GM19372 (cell line): Measurements from ENCODE around the gene ST3GAL6.

ENCODE experiments used
- ATAC-seq: cut with Tn5 transposase; IDR thresholded peaks from one replicate; pipeline ENCODE4 v1.9.1; 2021; ENCODE audit warnings: mild to moderate bottlenecking, low read depth, moderate library complexity; ENCODE audit not compliant: unreplicated experiment

Gene ST3GAL6

DNA sequence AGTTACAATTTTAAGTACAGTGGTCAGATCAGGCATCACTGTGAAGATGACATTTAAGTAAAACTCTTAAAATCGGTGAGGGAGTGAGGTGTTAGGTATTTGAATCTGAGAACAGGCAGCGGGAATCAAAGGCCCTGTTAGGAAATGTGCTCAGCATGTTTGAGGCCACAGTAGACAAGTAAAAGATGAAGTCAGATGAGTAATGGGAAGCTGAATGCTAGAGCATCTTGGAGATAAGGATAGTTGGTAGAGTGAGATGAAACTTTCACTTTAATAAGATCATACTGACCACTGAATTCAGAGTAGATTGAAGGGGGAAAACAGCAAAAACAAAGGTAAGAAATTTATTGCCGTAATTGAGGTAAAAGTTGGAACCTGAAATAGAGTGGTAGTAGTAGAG, 76.7 kb downstream of the ST3GAL6 start:
- ATAC-seq, result no peak

DNA sequence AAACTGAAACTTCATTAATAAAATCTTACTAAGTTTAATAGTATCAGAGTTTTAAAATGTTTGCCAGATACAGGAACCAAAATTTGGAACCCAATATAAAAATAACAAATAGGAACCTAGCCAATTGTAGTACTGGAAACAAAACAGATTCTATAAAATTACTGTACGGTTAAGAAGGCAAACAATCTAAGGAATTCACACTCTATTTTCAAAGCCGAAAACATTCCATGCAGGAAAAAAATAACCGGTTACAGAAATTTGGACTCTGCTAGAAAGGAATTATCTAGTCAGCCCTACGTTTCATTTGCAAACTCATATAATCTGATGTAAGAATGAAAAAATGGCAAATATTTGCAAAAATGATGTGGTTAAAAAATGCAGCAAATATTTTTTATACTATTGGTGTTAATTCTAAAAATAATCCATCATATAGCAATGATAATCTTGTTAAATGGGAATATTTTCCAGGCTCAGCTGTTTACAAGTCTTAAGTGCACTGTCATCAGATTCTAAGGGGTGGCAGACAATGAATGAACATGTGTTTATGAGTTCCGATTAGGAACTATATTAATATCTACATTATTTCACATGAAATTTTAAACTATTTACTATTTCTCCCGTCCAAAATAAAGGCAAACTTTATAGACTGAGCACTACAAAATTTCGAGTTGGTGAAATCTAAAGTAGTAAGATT, 80.3 kb downstream of the ST3GAL6 start:
- no peak for ATAC-seq
